Stimulated activated CD8-positive, alpha-beta memory T cell treated with anti-CD3 and anti-CD28 coated beads, Interleukin-15, amount 100 ng/mL, for 4 hours (primary cell): ENCODE measurements around the gene CHRNA10.
A peak's percentile ranks its signal among the peaks of the same experiment; 100 is the strongest.
"Not testable (repeated sequence)": the region's sequence is repeated elsewhere in the genome, so short reads cannot be mapped to it uniquely, and the experiment has no call there.

Experiments
- DNase-seq, 2 donors: peaks; one replicate each; pipeline ENCODE4 v3.0.0-alpha.2; 2020; ENCODE audit warnings: low read depth in 2 of 2

Gene CHRNA10

GRCh38 chr11:3665336-3666022 is 5.7 kb downstream of the CHRNA10 start:
- DNase-seq = no peak

- no peak for DNase-seq
Measured at GRCh38 chr11:3664032-3664630, 7.1 kb downstream of the CHRNA10 start.

GRCh38 chr11:3662856-3663255 is 8.3 kb downstream of the CHRNA10 start:
- DNase-seq = no peak

GRCh38 chr11:3660960-3661359 is 10.2 kb downstream of the CHRNA10 start:
- DNase-seq = no peak

GRCh38 chr11:3659595-3660515 is 11.3 kb downstream of the CHRNA10 start:
- no peak for DNase-seq

GRCh38 chr11:3658252-3658651 is 12.9 kb downstream of the CHRNA10 start:
- no peak for DNase-seq

- not testable (repeated sequence) for DNase-seq
Measured at GRCh38 chr11:3657331-3657730, 13.9 kb downstream of the CHRNA10 start.

- no peak for DNase-seq
Measured at GRCh38 chr11:3655547-3655946, 15.6 kb downstream of the CHRNA10 start.

GRCh38 chr11:3652514-3652913 is 18.7 kb downstream of the CHRNA10 start:
- not testable (repeated sequence) for DNase-seq

GRCh38 chr11:3649374-3649773 is 21.8 kb downstream of the CHRNA10 start:
- not testable (repeated sequence) for DNase-seq

GRCh38 chr11:3648843-3649242 is 22.3 kb downstream of the CHRNA10 start:
- DNase-seq = not testable (repeated sequence)

- no peak for DNase-seq
Measured at GRCh38 chr11:3645552-3645951, 25.6 kb downstream of the CHRNA10 start.

- no peak for DNase-seq
Measured at GRCh38 chr11:3644817-3645235, 26.4 kb downstream of the CHRNA10 start, which contains the start of gene ART1. Gene ART1 (plus strand): TSS chr11:3645128. CDS start chr11:3659214, 14,086 bp downstream.

GRCh38 chr11:3643102-3643546 is 28.1 kb downstream of the CHRNA10 start:
- not testable (repeated sequence) for DNase-seq

- peak; percentile 9 to 55 for DNase-seq
Measured at GRCh38 chr11:3642071-3642951, 28.9 kb downstream of the CHRNA10 start.

GRCh38 chr11:3641701-3642070 is 29.5 kb downstream of the CHRNA10 start, which contains the start of gene ART5:
Gene ART5 (minus strand): TSS chr11:3641992. CDS start chr11:3641862, 130 bp downstream.
- DNase-seq = no peak

- DNase-seq = no peak
Measured at GRCh38 chr11:3641191-3641590, 30.0 kb downstream of the CHRNA10 start.

- no peak for DNase-seq
Measured at GRCh38 chr11:3639841-3640240, 31.3 kb downstream of the CHRNA10 start.

GRCh38 chr11:3638513-3638912 is 32.7 kb downstream of the CHRNA10 start:
- no peak for DNase-seq

- no peak for DNase-seq
Measured at GRCh38 chr11:3637201-3637600, 34.0 kb downstream of the CHRNA10 start.
